ENCODE results near the gene ADH4.
"Not testable (repeated sequence)": the region's sequence is repeated elsewhere in the genome, so short reads cannot be mapped to it uniquely, and the experiment has no call there.

Gene ADH4

DNA sequence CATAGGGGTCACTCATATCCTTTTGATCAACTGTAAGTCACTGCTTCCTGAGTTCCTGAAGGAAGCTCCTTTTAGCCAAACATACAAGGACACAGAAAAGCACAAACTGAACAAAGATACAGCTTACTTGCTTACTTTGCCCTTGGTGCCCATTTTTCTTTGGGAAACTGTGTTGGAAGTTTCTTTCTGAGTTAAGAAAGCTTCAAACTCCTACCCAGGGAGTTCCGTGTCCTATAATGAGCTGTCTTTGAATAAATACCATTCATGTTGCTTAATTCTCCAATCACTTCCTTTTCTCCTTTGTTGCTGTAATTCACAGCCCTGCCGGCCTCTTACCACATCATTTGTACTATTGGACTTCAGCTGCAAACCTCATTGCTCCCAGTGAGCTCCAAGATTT, at the start of gene ADH4:
TSS of gene ADH4 (minus strand) at position 228 of the 400 bp plus-strand sequence. CDS start at position 153, 75 bp downstream.
- no peak for DNase-seq

GRCh38 chr4:99190336-99190735, 46.2 kb upstream of the ADH4 start:
- no peak for DNase-seq

GRCh38 chr4:99189900-99190299, 45.8 kb upstream of the ADH4 start:
- DNase-seq, result not testable (repeated sequence)

DNA sequence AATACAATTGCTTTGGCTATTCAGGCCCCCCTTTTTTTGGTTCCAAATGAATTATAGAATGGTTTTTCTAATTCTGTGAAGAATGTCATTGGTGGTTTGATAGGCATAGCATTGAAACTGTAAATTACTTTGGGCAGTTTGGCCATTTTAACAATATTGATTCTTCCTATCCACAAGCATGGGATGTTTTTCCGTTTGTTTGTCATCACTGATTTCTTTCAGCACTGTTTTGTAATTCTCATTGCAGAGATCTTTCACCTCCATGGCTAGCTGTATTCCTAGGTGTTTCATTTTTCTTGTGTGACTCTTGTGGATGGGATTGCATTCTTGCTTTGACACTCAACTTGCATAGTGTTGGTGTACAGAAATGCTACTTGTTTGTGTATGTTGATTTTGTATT, 41.9 kb upstream of the ADH4 start:
- DNase-seq, result no peak

- DNase-seq, result no peak
Measured at GRCh38 chr4:99185581-99185980, 41.5 kb upstream of the ADH4 start.

DNA sequence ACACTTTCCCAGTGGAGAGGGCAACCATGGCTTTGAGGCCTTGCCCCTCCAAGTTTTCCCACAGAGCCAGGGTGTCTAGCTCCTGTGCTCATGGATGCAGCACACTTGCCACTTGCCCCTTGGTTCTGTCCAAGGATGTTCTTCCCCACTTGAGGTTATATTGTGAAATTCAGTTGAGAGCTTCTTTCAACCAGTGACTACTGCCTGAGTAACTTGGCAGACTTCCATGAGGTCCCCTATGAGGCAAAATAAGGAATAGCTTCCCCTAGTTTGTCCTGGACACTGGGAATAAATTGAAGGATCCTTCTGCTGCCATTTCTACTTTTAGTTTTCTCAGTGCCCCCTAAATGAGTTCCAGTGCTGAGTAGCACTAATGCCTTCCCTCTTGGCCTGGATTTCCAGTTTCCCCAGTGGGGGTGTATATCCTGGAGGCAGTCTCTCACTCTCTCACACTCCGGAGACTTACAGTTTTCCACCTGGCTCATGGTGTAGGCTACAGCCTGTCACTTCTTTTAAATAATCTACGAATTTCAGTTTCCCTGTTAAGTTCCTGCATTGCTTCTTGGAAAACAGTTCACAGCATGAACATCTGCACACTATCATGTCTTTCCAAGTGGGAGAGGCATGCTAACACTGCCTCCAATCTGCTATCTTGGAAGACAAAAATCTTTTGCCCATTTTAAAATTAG, 36.4 kb upstream of the ADH4 start:
- no peak for DNase-seq

DNA sequence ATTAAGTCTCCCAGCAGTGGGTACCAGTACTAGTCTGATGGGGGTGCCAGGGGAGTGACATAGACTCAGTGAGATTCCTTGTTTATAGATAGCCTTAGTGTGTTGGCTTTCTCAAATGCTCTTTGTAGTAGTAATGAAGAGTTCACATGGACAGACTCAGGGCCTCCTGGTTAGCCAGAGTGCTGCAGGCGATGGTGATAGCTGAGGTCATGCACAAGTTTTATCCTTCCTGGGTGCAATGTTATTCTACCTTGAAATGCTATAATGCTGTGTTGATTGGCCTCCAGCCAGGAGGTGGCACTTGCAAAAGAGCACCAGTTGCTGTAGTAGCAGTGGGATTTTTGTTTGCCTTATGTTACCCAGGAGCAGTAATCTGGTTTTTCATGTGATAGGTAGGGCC, 35.5 kb upstream of the ADH4 start:
- no peak for DNase-seq

- DNase-seq, result no peak
Measured at GRCh38 chr4:99179178-99179577, 35.1 kb upstream of the ADH4 start.

- no peak for DNase-seq
Measured at GRCh38 chr4:99166544-99166943, 22.4 kb upstream of the ADH4 start.

- no peak for DNase-seq
Measured at GRCh38 chr4:99165978-99166377, 21.9 kb upstream of the ADH4 start.

GRCh38 chr4:99161373-99162099, 17.4 kb upstream of the ADH4 start:
- no peak for DNase-seq

GRCh38 chr4:99159699-99160098, 15.6 kb upstream of the ADH4 start:
- no peak for DNase-seq

DNA sequence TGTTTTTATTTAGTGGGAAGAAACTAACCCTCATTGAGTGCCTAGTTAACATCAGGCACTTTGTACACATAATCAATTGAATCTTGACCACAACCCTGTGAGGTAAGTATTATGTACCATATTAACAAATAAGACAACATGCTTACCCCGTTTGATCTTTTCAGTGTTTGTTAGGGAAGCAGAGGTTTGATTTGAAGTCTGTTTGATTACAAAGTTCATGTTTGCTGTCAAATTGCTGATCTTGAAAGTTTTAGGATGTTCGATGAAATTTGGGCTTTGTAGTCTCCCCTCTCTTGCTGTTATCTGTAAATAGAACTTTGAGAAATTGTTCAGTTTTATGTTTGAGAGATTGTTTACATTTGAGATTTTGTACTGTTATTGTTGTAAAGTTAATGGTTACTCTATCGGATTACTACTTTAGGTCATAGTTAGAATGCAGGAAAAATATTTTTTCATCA, 13.4 kb upstream of the ADH4 start:
- DNase-seq, result no peak

DNA sequence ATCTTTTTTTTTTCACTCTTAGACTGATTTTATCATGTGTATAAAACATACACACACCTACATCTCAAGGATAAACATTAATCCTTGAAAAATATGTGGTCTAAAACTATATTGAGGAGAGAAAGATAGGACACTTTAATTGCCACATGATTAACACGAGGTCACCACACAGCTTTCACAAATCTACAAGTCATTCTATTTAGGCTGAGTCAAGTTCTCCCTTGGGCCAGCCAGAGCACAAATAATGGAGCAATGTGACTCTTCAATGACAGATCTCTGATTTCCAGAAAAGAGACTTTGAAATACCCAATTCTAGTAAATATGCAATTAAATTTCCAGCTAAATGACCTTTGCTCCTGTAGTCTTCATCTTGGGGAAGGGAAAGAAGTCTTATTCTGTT, 12.9 kb upstream of the ADH4 start:
- no peak for DNase-seq

- no peak for DNase-seq
Measured at GRCh38 chr4:99154658-99155342, 10.7 kb upstream of the ADH4 start.

DNA sequence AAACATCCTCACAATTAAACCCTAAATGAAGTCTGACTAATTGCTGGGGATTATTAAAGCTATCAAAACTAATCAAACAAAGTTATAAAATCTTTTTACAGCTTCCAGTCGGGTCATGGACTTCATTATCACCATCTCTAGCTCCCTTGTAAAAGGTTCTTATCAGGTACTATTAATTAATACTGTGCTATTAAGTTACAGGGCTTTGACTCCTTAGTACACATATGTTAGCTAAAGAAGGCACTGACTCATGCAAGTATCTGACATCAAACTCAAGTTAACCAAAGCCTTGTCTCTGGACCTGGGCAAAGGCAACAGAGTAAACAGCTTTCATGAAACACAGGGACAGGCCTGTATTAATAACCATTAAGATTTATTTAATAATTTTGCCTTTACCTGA, 7.9 kb upstream of the ADH4 start:
- no peak for DNase-seq

- DNase-seq, result no peak
Measured at GRCh38 chr4:99151452-99151851, 7.4 kb upstream of the ADH4 start.

- no peak for DNase-seq
Measured at GRCh38 chr4:99149426-99150019, 5.4 kb upstream of the ADH4 start.

DNA sequence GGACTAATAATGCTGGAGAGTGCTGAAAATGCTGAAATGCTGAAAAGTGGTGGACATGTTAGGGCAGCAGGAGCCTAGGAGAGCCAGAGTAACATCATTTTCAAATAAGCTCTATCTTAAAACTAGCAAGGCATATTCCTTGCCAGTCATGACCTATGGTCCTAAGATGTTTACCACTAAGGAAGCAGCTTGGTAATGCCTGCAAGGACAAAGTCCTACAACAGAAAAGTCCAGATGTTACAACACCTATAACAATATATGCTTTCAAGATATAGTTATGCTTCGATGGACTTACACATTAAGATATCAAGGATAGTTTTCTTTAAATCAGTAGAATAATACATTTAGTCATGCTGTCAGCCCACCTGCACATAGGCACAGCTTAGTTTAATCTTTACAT, 4.5 kb upstream of the ADH4 start:
- DNase-seq, result no peak

GRCh38 chr4:99144587-99144986, 490 bp upstream of the ADH4 start:
- DNase-seq, result no peak

DNA sequence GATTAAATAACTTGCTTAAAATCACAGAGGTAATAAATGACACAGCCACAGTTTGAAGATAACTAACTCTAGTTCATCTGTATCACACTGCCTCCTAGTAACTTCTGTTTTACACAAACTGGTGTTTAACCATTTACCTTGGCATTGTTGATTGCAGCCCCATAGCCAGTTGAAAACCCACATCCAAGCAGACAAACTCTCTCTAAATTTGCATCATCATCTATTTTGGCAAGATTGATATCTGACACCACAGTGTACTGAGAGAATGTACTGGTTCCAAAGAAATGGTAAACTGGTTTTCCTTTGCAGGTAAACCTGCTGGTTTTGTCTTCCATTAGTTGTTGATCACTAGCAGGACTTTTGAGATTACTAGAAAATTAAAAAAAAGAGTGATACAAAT, 7.8 kb downstream of the ADH4 start:
- DNase-seq, result no peak

DNA sequence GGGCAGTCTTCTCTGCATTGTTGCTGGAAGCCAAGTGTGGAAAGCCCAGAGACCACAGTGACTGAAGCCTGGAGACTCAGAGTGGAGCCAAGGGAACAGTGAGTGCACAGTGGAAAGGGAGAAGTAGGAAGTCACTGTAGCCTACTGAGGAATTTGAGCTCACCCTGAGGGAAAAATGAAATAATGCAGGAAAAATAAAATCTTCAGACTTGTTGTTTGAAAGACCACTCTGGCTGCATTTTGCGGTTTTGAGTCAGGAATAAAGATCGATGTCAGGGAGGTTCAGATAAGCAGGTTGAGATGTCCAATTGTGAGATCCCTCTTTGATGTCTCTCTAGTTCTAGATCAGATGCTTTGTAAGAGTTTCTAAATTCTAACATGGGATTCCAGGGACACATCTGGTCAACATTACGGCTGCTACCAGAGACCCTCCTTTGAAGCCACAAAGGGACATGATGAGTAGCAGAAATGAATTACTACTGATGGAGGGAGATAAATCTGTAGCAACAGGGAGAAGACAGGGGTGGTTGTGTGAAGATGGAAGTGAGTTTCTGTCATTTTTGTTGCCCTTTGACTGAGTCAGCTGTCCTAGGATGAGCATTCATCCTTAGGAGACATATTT, 8.4 kb downstream of the ADH4 start:
- no peak for DNase-seq

DNA sequence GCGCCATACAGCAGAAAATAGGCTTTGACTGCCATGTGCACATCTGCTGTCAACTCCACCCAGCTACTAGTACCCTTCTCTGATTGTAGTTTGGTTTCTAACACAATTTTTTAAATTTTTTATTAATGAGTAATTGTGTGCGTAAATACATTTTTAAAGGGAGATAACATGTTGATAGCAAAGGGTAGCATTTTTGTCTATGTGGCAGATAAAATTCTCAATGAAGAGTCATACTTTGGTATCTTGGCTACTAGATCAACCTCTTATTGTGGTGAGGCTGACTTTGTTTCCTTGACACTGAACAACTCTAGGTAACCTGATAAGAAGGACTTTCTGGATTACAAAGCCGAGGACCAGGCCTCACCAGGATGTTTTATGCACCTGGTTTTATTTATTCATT, 9.5 kb downstream of the ADH4 start:
- no peak for DNase-seq

Data from CD4-positive, alpha-beta T cell treated with Interleukin-12 subunit alpha and Interleukin-12 subunit beta, for 1 hour (primary cell).